B cell (primary cell): ENCODE data around the gene ZSCAN31. TPM values are rescaled to one million over a fixed set of nuclear protein-coding genes. Genes with fewer than 3 reads are reported as not detected.

Source experiments
- ATAC-seq: fragments of 200-7000 bp; cut with Tn5 transposase; one replicate; pipeline ENCODE4 v1.10.0; 2021; ENCODE audit warnings: low read depth, mild to moderate bottlenecking, moderate number of reproducible peaks, moderate library complexity
- CTCF ChIA-PET: fragments of 350-600 bp; sonication (Branson Sonifier 250); formaldehyde crosslinking; loops from one replicate; lab custom pipeline; 2021; ENCODE audit warnings: antibody characterized with exemption, inconsistent platforms; lab: Charles Lee
- POLR2A ChIA-PET: fragments of 350-600 bp; sonication (Branson Sonifier 250); formaldehyde crosslinking; loops from one replicate; lab custom pipeline; 2021; ENCODE audit warnings: antibody characterized with exemption; lab: Charles Lee
- DNase-seq: peaks from one replicate; pipeline ENCODE4 v3.0.0; 2013
- H2AFZ ChIP-seq: 2 replicates; pipeline ENCODE4 v1.6.1; 2012; ENCODE audit warnings: mild to moderate bottlenecking, low read depth, low read length; ENCODE audit not compliant: insufficient read depth, poor library complexity, severe bottlenecking
- H3K27ac ChIP-seq, 2 donors: 1 replicate in 1 of 2; 2 replicates in 1 of 2; pipeline ENCODE4 v1.5.1; 2012 to 2013; ENCODE audit warnings: low read length in 2 of 2, mild to moderate bottlenecking in 2 of 2, moderate library complexity in 1 of 2
- H3K27me3 ChIP-seq, 4 experiments: fragments of 200-600 bp in 1 of 4; sonication (generic) in 1 of 4; replicated peaks in 1 of 4; 1 replicate in 2 of 4; 2 replicates in 2 of 4; pipeline versions ENCODE4 v1.6.1 to v1.7.0; 2013 to 2016; ENCODE audit warnings: low read length in 3 of 4, mild to moderate bottlenecking in 2 of 4, mixed read lengths in 1 of 4, moderate library complexity in 1 of 4; ENCODE audit not compliant: insufficient read depth in 4 of 4, control insufficient read depth in 3 of 4; ENCODE audit errors: control extremely low read depth in 1 of 4
- H3K36me3 ChIP-seq, 2 experiments: replicated peaks in 1 of 2; 1 replicate in 1 of 2; 2 replicates in 1 of 2; pipeline versions ENCODE4 v1.6.1 to v1.7.1; 2013; ENCODE audit warnings: low read length in 1 of 2; ENCODE audit not compliant: insufficient read depth in 2 of 2, control insufficient read depth in 1 of 2; ENCODE audit errors: control extremely low read depth in 1 of 2, extremely low read depth in 1 of 2
- H3K4me1 ChIP-seq, 2 donors: fragments of 200-600 bp in 1 of 2; sonication (generic) in 1 of 2; 1 replicate in 1 of 2; 2 replicates in 1 of 2; pipeline versions ENCODE4 v1.5.1 to v1.6.1; 2013 to 2017; ENCODE audit warnings: low read length in 2 of 2; ENCODE audit not compliant: control insufficient read depth in 2 of 2, insufficient read depth in 2 of 2
- H3K4me2 ChIP-seq: replicated peaks from 2 replicates; pipeline ENCODE3; 2012; ENCODE audit warnings: mild to moderate bottlenecking, low read depth, low read length; ENCODE audit not compliant: poor library complexity, severe bottlenecking
- H3K4me3 ChIP-seq, 5 experiments: fragments of 200-600 bp in 1 of 5; sonication (generic) in 1 of 5; 1 replicate in 3 of 5; 2 replicates in 2 of 5; pipeline versions ENCODE4 v1.5.1 to v1.7.0; 2011 to 2016; ENCODE audit warnings: low read length in 4 of 5, mild to moderate bottlenecking in 4 of 5, low read depth in 2 of 5, control low read depth in 1 of 5, moderate library complexity in 1 of 5; ENCODE audit not compliant: insufficient read depth in 1 of 5; ENCODE audit errors: control extremely low read depth in 1 of 5, extremely low read depth in 1 of 5
- H3K79me2 ChIP-seq: fragments of 200-600 bp; sonication (generic); one replicate; pipeline ENCODE4 v1.6.0; 2016; ENCODE audit warnings: low read length; ENCODE audit not compliant: control insufficient read depth, insufficient read depth
- H3K9ac ChIP-seq: fragments of 200-600 bp; sonication (generic); 2 replicates; pipeline ENCODE4 v1.6.1; 2017; ENCODE audit warnings: mild to moderate bottlenecking, low read length, moderate library complexity
- H3K9me3 ChIP-seq, 3 donors: one replicate each; pipeline versions ENCODE4 v1.6.1 to v1.7.1; 2013; ENCODE audit warnings: low read length in 2 of 3; ENCODE audit not compliant: control insufficient read depth in 2 of 3, insufficient read depth in 1 of 3; ENCODE audit errors: control extremely low read depth in 1 of 3
- H4K20me1 ChIP-seq: 2 replicates; pipeline ENCODE4 v1.6.0; 2012; ENCODE audit warnings: mild to moderate bottlenecking, low read length; ENCODE audit not compliant: insufficient read depth, control insufficient read depth, poor library complexity, severe bottlenecking
- H3K27ac Mint-ChIP-seq: one replicate; pipeline ENCODE4 v1.8.0; 2021; ENCODE audit warnings: mixed read lengths
- H3K27me3 Mint-ChIP-seq: one replicate; pipeline ENCODE4 v1.8.0; 2021; ENCODE audit warnings: mixed read lengths
- H3K4me1 Mint-ChIP-seq: one replicate; pipeline ENCODE4 v1.8.0; 2021; ENCODE audit warnings: mixed read lengths
- H3K4me3 Mint-ChIP-seq: one replicate; pipeline ENCODE4 v1.8.0; 2021; ENCODE audit warnings: mixed read lengths
- H3K9me3 Mint-ChIP-seq: one replicate; pipeline ENCODE4 v1.8.0; 2022; ENCODE audit warnings: mixed read lengths; ENCODE audit not compliant: insufficient read depth
- CTCF ChIP-seq: fragments of 200-600 bp; IDR thresholded peaks from one replicate; pipeline ENCODE4 v1.8.0; 2022; ENCODE audit warnings: antibody characterized with exemption, mild to moderate bottlenecking
- EZH2 ChIP-seq: IDR thresholded peaks from 2 replicates; pipeline ENCODE4 v1.6.1; 2012; ENCODE audit warnings: borderline replicate concordance, low read depth, mild to moderate bottlenecking, moderate library complexity, low read length; ENCODE audit not compliant: insufficient read depth, poor library complexity, severe bottlenecking
- WGBS: methylation state at CpG from one replicate; pipeline ENCODE4 v1.1.5; 2013; ENCODE audit warnings: missing lambda C conversion rate; ENCODE audit not compliant: insufficient coverage; 5-methylcytosine and 5-hydroxymethylcytosine counted together
- intact Hi-C: fragments of 100-400 bp; cut with micrococcal nuclease; formaldehyde crosslinking; loops from one replicate; pipeline ENCODE4 v1.10.0; 2022
- polyA plus RNA-seq: library from polyadenylated mRNA; depleted of rRNA; stranded (reverse); fragments of >200 nt; gene quantifications from 2 replicates; pipeline ENCODE4 v1.2.3, GENCODE V29; 2012
- total RNA-seq, 2 donors: library from RNA; stranded (reverse); fragments of 120-200 nt in 1 of 2; gene quantifications; 1 replicate in 1 of 2; 2 replicates in 1 of 2; pipeline versions ENCODE4 v1.2.3 to v1.2.4, GENCODE V29; 2013 to 2022

The ZSCAN31 gene
- total and polyA plus RNA-seq, 2 donors (not counting 1 experiment from before 2014, with no cell fraction given), result 1.9 to 4.6 TPM

GRCh38 chr6:28335040-28335563, 846 bp downstream of the ZSCAN31 start:
- 13% methylated on average over 3 of the region's 12 CpGs for WGBS
- ATAC-seq, result peak; percentile 2

More at GRCh38 chr6:28335040-28335563, 846 bp downstream of the ZSCAN31 start:
- ChIA-PET CTCF (interaction anchor here (0.6 to 1.9 kb wide), 5 partner anchors 13 to 199 kb away, joined by 3 to 6 read pairs (median 4); no protein-coding TSS in a partner anchor), POLR2A (interaction anchor here (0.7 to 0.9 kb wide), 3 partner anchors 15 to 230 kb away, joined by 3 to 4 read pairs (median 3); partner anchors contain the start of gene ZKSCAN3)
- H3K9ac ChIP-seq, result peak overlapping the region; percentile 99
- peak overlapping the region; percentile 95 to 96 for H3K27ac ChIP-seq
- no peaks in the 10 kb centered on the region for H3K36me3 ChIP-seq
- peak overlapping the region; percentile 83 for H2AFZ ChIP-seq
- no peaks in the 10 kb centered on the region for H3K79me2 ChIP-seq
- H4K20me1 ChIP-seq, result no peaks in the 10 kb centered on the region
- H3K27me3 ChIP-seq, result no peaks in the 10 kb centered on the region
- intact Hi-C loops, result loop anchor here (1.0 to 5.0 kb wide), 5 partner anchors 53 to 438 kb away; partner anchors contain the start of genes PGBD1 and ZSCAN26
- no peak overlapping the region for H3K4me3 Mint-ChIP-seq
- no peaks in the 10 kb centered on the region for H3K27me3 Mint-ChIP-seq
- no peaks in the 10 kb centered on the region for H3K4me1 Mint-ChIP-seq
- no peak for DNase-seq
- peaks cover 0 to 3% (median 0%) of the 10 kb centered on the region in 3 donors for H3K9me3 ChIP-seq
- peaks cover 11 to 18% of the 10 kb centered on the region in 2 donors for H3K4me1 ChIP-seq
- H3K27ac Mint-ChIP-seq, result no peak overlapping the region
- TF ChIP-seq EZH2, result no peak
- TF ChIP-seq CTCF, result no peak
- peaks cover 6% of the 10 kb centered on the region for H3K9me3 Mint-ChIP-seq
- H3K4me3 ChIP-seq, result peak overlapping the region in 4 of 5 experiments; percentile 72 to 98 (median 90)
- H3K4me2 ChIP-seq, result peak overlapping the region; percentile 86
